ENCODE results near the gene CABS1. TPM values are rescaled to one million over a fixed set of nuclear protein-coding genes. Genes with fewer than 3 reads are reported as not detected.

CABS1 gene
- total RNA-seq, 2 experiments from 2014 or later, result not detected

DNA sequence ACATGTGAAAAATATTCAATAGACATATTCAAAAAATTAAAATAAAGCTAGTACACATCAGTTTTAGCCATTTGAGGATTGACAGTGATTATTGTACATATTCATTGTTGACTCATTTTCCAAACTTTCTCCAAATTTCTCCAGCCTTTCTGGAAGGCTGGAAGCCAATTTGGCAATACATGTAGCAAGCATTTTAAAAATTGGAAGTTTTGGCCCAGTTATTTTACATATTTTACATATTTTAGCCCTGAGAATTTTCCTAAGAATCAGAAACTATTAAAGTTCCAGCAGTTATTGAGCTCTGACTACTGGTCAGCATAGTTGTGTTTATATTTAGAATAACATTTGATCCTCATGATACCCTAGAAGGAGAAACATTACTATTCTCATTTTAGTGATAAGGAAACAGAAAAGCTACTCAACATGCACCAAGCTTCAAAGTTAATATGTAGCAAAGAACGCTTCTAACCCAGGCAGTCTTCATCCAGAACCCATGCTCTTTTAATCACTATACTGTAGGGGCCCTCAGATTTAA lies 3.2 kb downstream of the CABS1 start:
- Mint-ChIP-seq H3K9me3 (ENCODE audit: insufficient read depth) (no peaks in the 10 kb centered on the region), H3K36me3 (ENCODE audit: low read depth) (no peaks in the 10 kb centered on the region)
- CTCF ChIA-PET, result no interaction called here

DNA sequence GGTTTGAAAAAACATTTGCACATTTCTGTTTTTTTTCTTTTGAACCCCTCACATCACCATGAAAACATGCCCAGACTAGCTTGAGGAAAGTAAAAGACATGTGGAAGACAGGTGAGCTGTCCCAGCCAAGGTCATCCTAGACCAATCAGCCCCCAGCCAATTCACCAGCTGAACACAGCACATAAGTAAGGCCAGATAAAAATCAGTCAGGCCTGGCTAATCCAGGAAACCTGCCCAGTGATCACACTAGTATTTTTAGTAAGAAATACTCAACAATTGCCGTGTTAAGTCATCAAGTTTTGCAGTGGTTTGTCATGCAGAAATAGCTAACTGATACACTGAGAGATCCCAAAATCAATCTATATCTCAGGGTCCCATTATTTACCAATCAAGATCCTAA lies 21.4 kb downstream of the CABS1 start:
- ChIA-PET POLR2A (no interaction called here), CTCF (no interaction called here)
- H3K27ac Mint-ChIP-seq, result no peak overlapping the region
- no peaks in the 10 kb centered on the region for H3K36me3 Mint-ChIP-seq (ENCODE audit: low read depth)
- DNase-seq, result no peak
- H3K4me3 Mint-ChIP-seq, result no peak overlapping the region
- no peaks in the 10 kb centered on the region for H3K27me3 Mint-ChIP-seq (ENCODE audit: low read depth)
- H3K9me3 Mint-ChIP-seq (ENCODE audit: insufficient read depth), result no peaks in the 10 kb centered on the region
- no peak for ATAC-seq
- H3K4me1 Mint-ChIP-seq (ENCODE audit: low read depth), result no peaks in the 10 kb centered on the region

More for the DNA sequence above, 3.2 kb downstream of the CABS1 start:
- no peaks in the 10 kb centered on the region for H3K27me3 Mint-ChIP-seq (ENCODE audit: low read depth)
- H3K4me3 Mint-ChIP-seq, result no peak overlapping the region
- ATAC-seq (no peak), DNase-seq (no peak)
- POLR2A ChIA-PET, result no interaction called here
- H3K4me1 Mint-ChIP-seq (ENCODE audit: low read depth), result no peaks in the 10 kb centered on the region
- no peak overlapping the region for H3K27ac Mint-ChIP-seq

DNA sequence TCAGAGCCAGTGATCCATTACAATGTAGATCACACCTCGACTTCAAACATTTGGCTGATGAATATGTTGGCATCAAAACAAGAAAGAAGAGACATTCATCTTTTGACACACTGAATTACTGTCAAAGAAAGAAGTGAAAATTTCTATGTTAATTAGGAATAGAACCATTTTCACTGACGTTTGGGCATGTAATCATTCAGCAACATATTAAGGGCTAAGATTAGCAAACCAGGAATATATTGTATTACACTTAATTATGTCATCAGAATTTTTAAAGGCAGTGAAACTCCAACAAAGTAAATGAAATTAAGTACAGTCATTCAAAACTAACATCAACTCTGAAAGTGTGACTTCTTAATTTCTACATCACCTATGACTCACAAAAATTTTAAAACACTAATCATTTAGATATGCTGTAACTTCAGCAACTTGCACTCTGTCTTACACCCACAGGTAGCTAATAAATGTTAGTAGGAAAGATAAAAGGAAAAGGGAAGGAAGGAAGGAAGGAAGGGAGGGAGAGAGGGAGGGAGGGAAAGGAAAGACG lies 24.4 kb downstream of the CABS1 start:
- no peak for DNase-seq
- Mint-ChIP-seq H3K27me3 (ENCODE audit: low read depth) (no peaks in the 10 kb centered on the region), H3K27ac (no peak overlapping the region), H3K4me1 (ENCODE audit: low read depth) (no peaks in the 10 kb centered on the region), H3K9me3 (ENCODE audit: insufficient read depth) (no peaks in the 10 kb centered on the region), H3K36me3 (ENCODE audit: low read depth) (no peaks in the 10 kb centered on the region), H3K4me3 (no peak overlapping the region)
- CTCF ChIA-PET, result no interaction called here
- POLR2A ChIA-PET, result no interaction called here
- ATAC-seq, result no peak

GRCh38 chr4:70360460-70360859 lies 25.7 kb downstream of the CABS1 start, which contains the start of gene SMR3A:
SMR3A (plus strand) TSS chr4:70360760; CDS start chr4:70362116, 1,356 bp downstream.
- DNase-seq (no peak), ATAC-seq (no peak)
- Mint-ChIP-seq H3K9me3 (ENCODE audit: insufficient read depth) (no peaks in the 10 kb centered on the region), H3K36me3 (ENCODE audit: low read depth) (no peaks in the 10 kb centered on the region), H3K27me3 (ENCODE audit: low read depth) (no peaks in the 10 kb centered on the region), H3K27ac (no peak within 1 kb of the TSS), H3K4me1 (ENCODE audit: low read depth) (no peaks in the 10 kb centered on the region), H3K4me3 (no peak within 1 kb of the TSS)
- POLR2A ChIA-PET, result no interaction called here
- CTCF ChIA-PET, result no interaction called here

DNA sequence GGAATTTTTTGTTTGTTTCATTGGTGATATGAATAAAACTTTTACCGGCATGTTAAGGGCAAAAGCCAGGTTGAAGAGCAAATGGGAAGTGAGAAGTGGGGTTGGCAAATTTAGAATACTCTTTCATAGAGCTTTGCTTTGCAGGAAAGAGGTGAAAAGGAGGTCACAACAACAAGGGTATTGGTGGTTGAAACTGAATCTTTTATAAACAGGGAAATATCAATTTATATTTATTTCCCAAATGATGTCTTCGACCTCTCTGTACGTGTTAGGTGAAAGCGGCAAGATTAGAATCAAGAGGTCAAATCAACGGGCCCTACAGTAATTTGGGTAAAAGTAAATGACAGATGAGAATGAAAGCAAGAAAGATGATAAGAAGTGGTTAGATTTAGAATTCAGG lies 29.2 kb downstream of the CABS1 start:
- ChIA-PET POLR2A (no interaction called here), CTCF (no interaction called here)
- Mint-ChIP-seq H3K27ac (no peak overlapping the region), H3K27me3 (ENCODE audit: low read depth) (no peaks in the 10 kb centered on the region), H3K36me3 (ENCODE audit: low read depth) (no peaks in the 10 kb centered on the region), H3K4me1 (ENCODE audit: low read depth) (no peaks in the 10 kb centered on the region), H3K9me3 (ENCODE audit: insufficient read depth) (no peaks in the 10 kb centered on the region), H3K4me3 (no peak overlapping the region)
- no peak for DNase-seq
- ATAC-seq, result no peak

- ChIA-PET CTCF (no interaction called here), POLR2A (no interaction called here)
- Mint-ChIP-seq H3K9me3 (ENCODE audit: insufficient read depth) (no peaks in the 10 kb centered on the region), H3K36me3 (ENCODE audit: low read depth) (no peaks in the 10 kb centered on the region), H3K27me3 (ENCODE audit: low read depth) (no peaks in the 10 kb centered on the region), H3K4me1 (ENCODE audit: low read depth) (no peaks in the 10 kb centered on the region), H3K4me3 (no peak overlapping the region), H3K27ac (no peak overlapping the region)
- no peak for DNase-seq
- no peak for ATAC-seq
These were observed 30.7 kb downstream of the CABS1 start for GRCh38 chr4:70365479-70365878.

GRCh38 chr4:70367813-70368212 lies 33.0 kb downstream of the CABS1 start:
- no peaks in the 10 kb centered on the region for H3K27me3 Mint-ChIP-seq (ENCODE audit: low read depth)
- no peak overlapping the region for H3K4me3 Mint-ChIP-seq
- ATAC-seq (no peak), DNase-seq (no peak)
- ChIA-PET POLR2A (no interaction called here), CTCF (no interaction called here)
- H3K27ac Mint-ChIP-seq, result no peak overlapping the region
- H3K9me3 Mint-ChIP-seq (ENCODE audit: insufficient read depth), result no peaks in the 10 kb centered on the region
- no peaks in the 10 kb centered on the region for H3K4me1 Mint-ChIP-seq (ENCODE audit: low read depth)
- H3K36me3 Mint-ChIP-seq (ENCODE audit: low read depth), result no peaks in the 10 kb centered on the region

DNA sequence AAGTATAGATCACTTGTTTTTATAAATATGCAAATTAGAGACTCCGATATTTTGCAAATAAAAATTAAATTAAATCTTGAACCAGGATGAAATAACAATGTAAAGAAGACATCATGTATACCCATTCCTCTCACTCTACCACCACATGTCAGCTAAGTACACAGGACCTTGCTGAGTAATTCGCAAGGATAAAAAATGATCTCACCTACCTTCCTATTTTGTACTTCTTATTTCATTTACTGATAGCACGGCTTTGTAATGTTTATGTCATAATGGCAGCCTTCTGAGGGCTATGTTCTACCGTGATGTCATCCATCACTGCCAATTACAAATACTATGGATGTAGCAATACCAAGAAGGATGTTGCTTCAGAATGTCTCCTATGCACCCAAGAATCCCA lies 37.2 kb downstream of the CABS1 start:
- Mint-ChIP-seq H3K27me3 (ENCODE audit: low read depth) (no peaks in the 10 kb centered on the region), H3K27ac (no peak overlapping the region), H3K4me3 (no peak overlapping the region), H3K36me3 (ENCODE audit: low read depth) (no peaks in the 10 kb centered on the region), H3K4me1 (ENCODE audit: low read depth) (no peaks in the 10 kb centered on the region), H3K9me3 (ENCODE audit: insufficient read depth) (peaks cover 4% of the 10 kb centered on the region)
- DNase-seq (no peak), ATAC-seq (no peak)
- ChIA-PET CTCF (no interaction called here), POLR2A (no interaction called here)

- no peak for DNase-seq
- POLR2A ChIA-PET, result no interaction called here
- Mint-ChIP-seq H3K27me3 (ENCODE audit: low read depth) (no peaks in the 10 kb centered on the region), H3K4me3 (no peak overlapping the region), H3K27ac (no peak overlapping the region), H3K9me3 (ENCODE audit: insufficient read depth) (peaks cover 4% of the 10 kb centered on the region), H3K36me3 (ENCODE audit: low read depth) (no peaks in the 10 kb centered on the region), H3K4me1 (ENCODE audit: low read depth) (no peaks in the 10 kb centered on the region)
- CTCF ChIA-PET, result no interaction called here
- no peak for ATAC-seq
These were observed 38.0 kb downstream of the CABS1 start for GRCh38 chr4:70372760-70373159.

DNA sequence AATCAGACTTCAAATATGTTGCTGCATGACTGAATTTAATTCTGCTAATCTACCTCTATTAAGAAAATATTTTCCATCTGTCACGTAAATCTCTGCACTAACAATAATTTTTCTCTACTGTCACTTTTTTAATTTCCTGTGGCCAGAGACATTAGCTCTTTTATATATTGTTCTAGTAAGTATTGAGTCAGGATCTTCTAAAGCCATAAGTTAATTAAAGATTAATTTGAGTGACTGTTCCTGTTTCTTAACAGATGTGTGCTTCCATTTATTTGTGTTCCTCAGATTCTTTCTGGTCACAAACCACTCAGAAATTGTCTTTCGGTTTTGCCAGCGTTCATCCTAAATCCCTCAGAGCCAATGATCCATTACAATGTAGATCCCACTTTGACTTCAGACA lies 45.8 kb downstream of the CABS1 start:
- CTCF ChIA-PET, result no interaction called here

DNA sequence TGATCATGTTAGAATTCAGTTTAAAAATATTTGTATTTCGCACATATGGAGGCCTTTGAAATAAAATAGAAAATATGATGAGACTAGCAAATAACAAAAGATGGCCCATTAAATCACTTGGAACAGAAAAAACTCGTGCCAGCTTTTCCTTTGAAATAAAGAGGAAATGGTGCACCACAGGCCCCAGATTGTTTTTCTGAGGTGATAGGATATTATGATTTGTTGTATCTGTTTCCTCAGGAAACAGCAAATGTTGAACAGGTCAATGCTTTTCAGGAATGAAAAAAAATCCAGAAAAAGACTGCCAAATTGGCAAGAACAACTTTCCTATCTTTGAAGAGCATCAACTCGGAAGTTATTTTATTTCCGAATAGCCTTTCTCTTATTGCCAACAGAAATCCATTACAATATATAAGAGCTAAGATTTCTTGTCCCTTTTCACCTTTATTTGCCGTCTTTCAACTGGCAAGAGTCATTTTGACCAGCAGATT lies 48.0 kb downstream of the CABS1 start, which contains the start of gene SMR3B:
SMR3B (plus strand) TSS at position 441 of the 491 bp plus-strand sequence. CDS start 1,380 bp downstream, outside the sequence.
- Mint-ChIP-seq H3K4me1 (ENCODE audit: low read depth) (no peaks in the 10 kb centered on the region), H3K27ac (no peak within 1 kb of the TSS), H3K36me3 (ENCODE audit: low read depth) (no peaks in the 10 kb centered on the region), H3K9me3 (ENCODE audit: insufficient read depth) (no peaks in the 10 kb centered on the region), H3K4me3 (no peak within 1 kb of the TSS), H3K27me3 (ENCODE audit: low read depth) (no peaks in the 10 kb centered on the region)
- DNase-seq (no peak), ATAC-seq (no peak)
- ChIA-PET POLR2A (no interaction called here), CTCF (no interaction called here)

More for the DNA sequence above, 45.8 kb downstream of the CABS1 start:
- Mint-ChIP-seq H3K4me1 (ENCODE audit: low read depth) (no peaks in the 10 kb centered on the region), H3K9me3 (ENCODE audit: insufficient read depth) (no peaks in the 10 kb centered on the region), H3K36me3 (ENCODE audit: low read depth) (no peaks in the 10 kb centered on the region), H3K27me3 (ENCODE audit: low read depth) (no peaks in the 10 kb centered on the region), H3K27ac (no peak overlapping the region), H3K4me3 (no peak overlapping the region)
- POLR2A ChIA-PET, result no interaction called here
- ATAC-seq (no peak), DNase-seq (no peak)
